8988T (cell line): ENCODE results near the gene C14orf93.
"Not testable (repeated sequence)": the region's sequence is repeated elsewhere in the genome, so short reads cannot be mapped to it uniquely, and the experiment has no call there.

Experiments used
- DNase-seq: peaks from one replicate; pipeline ENCODE4 v3.0.0; 2011

C14orf93 gene

DNA sequence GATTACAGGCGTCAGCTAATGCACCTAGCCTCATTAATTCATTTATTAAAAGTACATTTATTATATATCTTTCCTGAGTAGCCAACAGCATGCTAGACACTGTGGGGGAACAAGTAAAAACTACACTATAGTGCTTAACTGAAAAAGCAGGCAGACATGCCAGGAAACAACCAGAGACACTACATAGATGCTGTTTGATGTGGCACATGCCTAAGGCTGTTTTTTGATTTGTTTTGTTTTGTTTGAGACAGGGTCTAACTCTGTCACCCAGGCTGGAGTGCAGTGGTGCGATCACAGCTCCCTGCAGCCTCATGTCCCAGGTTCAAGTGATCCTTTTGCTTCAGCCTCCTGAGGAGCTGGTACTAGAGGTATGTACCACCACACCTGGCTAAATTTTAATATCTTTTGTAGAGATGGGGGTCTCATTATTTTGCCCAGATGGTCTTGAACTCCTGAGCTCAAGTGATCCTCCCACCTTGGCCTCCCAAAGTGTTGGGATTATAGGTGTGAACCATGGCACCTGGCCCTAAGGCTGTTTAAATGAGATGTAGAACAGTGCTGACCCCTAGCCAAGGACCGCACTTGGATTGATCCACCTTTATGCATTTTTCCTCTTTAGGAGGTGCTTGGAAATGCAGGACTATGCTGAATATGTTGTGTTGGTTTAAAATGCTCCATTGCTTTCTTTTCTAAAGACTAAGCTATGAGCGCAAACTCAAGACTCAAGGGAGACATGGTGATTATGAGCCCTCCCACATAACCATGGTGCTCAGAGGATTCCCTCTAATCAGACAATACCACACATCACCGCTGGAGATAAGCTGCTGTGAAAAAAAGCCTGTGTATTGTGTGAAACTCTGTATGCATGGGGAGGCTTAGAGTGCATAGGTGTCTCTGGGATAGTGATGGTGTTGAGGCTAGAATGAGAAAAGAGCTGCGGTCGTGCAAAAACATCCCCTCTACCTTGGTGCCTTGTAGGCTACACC, 10.5 kb upstream of the C14orf93 start:
- DNase-seq = no peak

DNA sequence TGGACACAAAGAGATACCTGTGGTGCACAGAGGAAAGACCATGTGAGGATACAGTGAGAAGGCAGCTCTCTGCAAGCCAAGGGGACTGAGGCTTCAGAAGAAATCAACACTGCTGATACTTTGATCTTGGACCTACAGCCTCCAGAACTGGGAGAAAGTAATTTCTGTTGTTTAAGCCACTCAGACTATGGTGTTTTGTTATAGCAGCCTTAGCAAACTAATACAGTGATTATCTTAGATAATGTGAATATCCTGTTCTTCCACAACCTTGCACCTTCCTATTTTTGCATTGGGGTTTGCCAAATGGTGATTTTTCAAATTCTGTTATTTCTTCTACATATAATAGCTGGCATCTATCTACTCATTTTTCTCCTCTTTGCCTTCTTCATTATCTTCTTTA, 8.2 kb upstream of the C14orf93 start:
- DNase-seq = no peak

DNA sequence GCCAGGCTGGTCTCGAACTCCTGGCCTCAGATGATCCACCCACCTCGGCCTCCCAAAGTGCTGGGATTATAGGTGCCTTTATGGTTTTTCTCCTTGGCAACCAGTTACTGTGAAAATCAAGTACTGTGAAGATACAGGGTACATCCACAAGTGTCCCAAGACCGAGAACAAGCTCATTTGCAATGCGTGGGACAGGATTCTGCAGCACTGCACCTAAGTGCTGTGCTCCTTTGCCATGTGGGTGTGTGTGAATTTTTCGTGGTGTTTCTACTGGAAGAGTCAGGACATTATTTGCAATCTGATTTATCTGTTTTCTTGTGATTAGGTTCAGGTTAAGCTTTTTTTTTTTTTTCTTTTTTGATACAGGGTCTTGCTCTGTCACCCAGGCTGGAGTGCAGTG, 7.1 kb upstream of the C14orf93 start:
- DNase-seq = no peak

DNA sequence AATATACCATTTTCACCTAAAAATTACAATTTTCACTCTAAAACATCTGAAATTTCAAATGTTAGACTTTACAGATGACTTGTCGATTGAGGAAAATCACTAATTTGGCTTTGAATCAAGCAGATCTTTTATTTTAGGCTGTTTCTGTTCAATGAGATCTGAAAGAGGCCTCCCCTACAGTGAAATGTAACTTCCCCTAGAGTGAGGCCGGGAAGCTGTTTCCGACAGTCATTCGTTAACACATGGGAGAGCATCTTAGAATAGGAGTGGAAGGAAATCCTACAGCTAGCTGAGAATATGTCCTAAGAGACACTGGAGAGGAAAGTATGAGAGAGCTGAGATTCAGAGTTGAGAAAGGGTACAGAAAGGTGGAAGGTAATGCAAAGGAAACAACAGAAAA, 5.7 kb upstream of the C14orf93 start:
- DNase-seq = no peak

DNA sequence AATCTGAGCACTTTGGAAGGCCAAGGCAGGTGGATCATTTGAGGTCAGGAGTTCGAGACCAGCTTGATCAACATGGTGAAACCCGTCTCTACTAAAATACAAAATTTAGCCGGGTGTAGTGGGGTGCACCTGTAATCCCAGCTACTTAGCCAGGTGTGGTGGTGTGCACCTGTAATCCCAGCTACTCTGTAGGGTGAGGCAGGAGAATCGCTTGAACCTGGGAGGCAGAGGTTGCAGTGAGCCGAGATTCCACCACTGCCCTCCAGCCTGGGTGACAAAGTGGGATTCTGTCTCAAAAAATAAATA, 3.8 kb upstream of the C14orf93 start:
- not testable (repeated sequence) for DNase-seq

DNA sequence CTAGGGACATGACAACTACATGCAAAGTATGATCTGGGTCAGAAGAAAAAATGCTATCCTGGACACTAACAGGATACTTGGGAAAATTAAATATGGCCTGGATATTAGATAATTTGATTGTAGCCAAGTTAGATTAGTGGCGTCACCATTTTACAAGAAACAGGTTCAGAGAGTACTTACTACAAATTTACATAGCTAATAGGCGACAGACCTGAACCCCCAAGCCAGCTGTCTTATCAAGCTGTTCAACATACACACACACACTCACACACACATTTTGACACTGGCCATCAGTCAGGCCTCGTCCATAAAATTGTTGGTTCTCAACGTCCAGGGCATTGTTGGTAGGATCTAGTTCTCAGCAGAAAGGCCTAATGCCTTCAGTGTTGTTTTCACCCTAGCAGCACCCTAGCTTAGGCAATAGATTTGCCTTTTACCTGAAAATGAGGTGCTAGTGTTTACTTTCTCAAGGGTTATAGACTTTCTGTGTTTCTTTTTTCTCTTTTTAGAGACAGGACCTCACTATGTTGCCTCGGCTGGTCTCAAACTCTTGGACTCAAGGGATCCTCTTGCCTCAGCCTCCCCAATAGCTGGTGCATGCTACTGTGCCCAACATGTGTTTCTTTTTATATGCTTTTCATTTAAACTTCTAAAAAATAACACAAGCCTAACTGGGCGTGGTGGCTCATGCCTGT, 3.3 kb upstream of the C14orf93 start:
- DNase-seq = no peak

DNA sequence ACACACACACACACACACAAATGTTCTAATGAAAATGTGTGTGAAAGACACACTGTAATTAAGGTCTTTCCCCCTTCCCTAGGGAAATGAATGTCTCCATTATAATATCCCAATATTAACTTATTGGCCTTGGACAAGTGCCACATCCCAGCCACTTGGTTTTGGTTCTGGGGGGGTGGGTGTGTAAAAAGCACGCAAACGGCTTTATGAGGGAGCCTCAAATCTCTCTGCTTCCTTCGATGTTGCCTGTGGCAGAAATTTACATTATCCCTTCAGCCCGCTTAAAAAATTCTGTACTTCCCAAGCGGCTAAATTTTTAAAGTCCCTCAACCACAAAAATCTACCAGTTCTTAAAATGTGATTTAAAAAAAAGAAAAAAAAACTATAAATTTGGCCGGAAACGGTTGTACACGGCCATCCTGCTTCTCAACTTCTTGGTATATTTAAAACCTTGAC, 432 bp downstream of the C14orf93 start:
- DNase-seq = no peak

DNA sequence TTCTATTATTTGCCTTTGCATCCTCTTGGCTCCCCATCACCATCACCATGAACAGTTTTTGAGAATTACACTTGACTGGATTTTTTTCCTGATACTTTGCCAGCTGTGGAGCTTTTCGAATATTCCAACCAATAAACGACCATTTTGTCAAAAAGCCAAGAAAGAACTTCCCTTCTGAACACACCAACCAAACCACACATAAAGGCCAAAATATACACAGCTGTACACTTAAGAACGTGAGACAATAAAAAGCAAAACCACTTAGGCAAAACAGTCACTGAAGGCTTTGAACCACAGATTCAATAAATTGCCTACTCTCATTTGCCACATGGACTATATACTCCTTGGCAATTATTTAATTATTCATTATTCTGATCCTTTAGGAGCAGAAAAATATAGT, 1.1 kb downstream of the C14orf93 start:
- DNase-seq = no peak

DNA sequence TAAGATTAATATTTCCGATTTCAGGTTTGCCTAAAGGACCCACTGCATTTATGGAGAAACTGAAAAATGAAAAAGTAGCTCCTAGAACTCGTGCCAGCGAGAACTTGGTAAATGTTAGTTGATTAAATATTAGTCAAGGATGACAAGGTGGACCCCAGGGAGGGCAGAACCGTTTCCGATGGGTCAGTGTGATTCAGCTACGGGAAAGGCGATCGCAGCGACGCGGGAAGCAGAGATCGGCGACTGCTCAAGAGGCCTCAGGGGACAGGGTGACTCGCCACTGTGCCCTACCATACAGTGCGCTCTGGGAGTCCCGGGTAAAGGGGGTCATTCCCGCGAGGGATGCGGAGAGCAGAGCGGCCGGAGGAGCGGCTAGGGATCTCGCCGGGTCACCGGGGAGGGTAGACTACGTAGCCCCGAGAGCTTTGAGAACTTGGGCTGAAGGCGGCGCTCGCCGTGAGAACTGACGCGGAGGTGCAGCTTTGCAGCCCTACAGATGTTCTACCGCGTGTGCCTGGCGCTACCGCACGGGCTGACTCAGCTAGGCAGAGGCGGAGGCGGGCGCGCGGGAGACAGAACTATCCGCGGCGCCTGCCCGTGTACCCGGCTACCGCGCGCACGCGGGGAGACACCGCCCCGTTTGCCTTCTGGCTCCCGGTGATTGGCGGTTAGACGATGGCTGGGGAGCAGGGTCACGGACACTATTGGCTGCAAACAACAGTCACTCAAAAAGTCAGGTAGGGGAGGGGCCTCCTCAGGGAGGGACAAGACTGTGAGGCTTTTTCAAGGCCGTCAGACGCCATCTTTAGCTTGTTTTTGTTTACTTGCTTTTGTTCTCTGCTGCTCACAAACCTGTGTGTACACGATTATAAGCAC, 3.2 kb downstream of the C14orf93 start:
- DNase-seq = peak; percentile 67

DNA sequence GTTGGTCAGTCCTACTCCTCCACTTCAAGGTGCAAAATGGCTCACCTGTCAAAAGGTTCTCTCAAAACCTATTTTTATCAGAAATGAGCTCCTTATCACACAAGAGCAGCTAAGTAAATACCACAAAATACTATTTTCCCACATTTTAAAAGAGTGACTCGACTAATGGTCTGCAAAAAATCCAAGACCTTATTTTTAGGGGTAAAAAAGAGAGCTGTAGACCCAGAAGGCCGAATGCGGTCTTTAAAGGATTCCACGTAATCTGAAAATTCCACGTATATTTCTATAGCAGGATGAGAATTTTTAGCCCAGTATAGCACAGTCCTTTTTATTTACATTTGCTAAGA, 3.8 kb downstream of the C14orf93 start:
- no peak for DNase-seq

DNA sequence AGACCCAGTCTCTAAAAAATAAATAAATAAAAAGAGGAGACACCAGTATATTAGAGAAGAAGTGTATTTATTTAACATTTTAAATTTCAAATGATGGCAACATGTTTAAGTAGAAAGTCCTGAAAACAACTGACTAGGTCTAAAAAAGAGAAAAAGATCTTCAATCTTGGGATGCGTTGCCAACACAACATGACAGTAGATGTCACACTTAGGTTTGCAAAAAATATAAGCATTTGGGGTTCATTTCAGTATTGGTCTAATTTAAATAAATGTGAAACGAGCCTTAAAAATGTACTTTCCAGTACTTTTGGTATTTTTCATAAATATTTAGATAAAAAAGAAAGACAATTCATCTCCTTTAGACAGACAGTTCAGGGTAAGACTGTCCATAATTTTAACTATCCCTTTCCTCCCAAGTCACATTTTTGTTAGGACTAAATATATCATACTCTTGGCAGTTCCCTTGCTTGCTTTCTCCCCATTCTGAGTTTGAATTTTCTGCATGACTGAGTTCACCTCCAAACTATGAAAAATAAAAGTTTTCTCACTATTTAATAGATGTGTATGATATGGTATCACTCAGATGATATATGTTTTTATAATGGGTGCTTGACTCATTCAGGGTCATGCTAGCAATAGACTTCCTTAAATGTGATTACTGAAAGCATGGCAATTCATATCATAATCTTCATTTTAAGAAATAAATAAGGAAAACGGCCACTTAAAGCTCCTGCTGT, 4.3 kb downstream of the C14orf93 start:
- no peak for DNase-seq

DNA sequence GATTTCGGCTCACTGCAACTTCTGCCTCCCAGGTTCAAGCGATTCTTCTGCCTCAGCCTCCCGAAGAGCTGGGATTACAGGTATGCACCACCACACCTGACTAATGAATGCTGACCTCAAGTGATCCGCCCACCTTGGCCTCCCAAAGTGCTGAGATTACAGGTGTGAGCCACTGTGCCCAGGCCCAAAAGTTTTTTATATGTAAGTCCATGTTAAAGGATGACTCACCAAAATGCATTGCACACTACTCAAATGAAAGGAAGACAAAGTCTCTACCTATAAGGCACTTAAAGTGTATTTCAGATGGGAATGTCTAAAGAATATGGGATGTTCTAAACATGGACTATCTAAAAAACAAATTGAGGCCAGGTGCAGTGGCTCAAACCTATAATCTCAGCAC, 5.7 kb downstream of the C14orf93 start:
- DNase-seq = not testable (repeated sequence)

DNA sequence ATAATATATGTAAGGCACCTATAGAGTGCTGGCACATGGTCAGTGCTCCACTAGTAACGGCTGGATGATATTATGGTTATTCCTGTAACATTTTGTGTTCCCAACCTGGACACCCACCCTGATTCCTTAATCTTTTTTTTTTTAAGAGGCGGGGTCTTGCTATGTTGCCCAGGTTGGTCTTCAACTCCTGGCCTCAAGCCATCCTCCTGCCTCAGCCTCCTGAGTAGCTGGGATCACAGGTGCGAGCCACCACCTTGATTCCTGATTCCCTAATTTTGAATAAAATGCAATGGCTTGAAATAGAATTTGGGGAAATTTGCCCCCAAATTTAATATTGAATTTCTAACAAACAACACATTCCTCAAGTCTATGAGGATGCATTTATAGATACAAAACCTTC, 7.4 kb downstream of the C14orf93 start:
- DNase-seq = no peak

DNA sequence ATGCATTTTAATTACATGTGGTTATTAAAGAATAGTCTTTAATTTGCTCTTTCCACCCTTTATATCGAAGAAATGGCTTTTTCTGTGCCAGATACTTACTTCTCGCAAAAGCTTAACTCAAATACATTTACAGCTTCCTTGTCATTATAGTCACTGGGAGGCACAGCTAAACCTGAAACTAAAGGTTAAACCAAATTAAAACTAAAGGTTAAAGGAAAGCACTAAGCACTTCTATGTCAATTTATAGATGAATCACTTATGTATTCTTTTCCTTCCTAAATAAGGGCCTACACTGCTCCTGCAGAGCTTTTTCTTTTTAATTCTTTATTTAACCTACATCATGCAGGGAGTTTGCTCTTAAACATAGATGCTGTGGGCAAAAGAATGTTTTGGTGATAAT, 9.1 kb downstream of the C14orf93 start:
- DNase-seq = no peak

DNA sequence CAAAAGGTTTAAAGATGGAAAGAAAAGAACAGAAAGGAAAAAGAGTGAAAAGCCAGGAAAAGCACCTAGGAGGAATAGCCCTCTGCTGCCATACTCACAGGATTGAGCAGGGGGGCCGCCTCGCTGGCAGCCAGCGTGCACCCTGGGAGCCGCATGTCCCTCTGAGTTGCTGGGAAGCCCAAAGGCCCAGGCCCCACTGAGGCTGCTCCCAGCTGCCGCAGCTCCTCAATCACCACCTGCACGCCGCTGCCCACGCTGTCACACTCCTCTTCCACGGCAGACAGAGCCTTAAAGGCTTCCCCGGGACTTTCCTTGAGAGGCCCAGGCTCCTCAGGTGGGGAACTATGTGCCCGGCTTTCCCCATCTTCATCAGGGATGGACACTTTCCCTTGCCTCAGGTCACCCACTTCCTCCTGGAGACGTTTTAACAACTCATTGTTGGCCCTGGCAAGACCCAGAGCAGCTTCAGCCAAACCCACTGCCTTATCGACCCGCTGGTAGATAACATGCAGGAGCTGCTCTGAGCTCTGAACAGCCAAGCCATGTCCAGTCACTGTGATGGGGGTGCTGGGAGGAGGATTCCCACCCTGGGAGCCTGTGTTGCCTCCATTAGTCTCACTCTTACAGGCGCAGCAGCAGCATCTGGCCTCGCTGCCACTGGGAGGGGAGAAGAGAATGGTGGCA, 11.5 kb downstream of the C14orf93 start:
- no peak for DNase-seq

DNA sequence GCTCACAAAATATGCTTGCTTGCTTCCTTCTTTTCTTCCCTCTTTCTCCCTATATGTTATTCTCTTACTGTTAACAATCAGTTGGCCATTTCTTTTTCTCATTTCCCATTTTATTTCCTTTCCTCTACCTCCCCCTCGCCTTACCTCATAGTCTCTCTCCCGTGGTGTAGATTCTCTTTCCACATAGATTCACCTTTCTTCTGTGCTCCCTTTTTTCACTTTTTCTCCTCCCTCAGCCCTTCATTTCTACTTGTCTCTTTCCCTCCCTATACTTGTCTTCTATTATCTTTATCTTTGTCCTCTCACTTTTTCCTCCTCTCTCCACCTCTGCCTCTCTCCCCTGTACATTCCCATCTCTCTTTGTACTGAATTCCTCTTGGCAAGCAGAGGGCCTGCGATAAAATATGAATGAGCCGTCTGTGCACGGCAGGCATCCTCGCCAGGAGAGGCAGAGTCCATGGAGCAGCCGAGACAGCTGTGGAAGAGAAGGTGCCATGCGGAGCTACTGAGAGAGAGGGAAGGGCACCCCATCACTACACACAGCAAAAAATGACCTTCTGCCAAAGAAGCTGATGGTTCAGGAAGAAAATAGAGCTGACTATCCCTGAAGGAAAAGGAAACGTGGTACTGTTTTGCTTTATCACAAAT, 12.1 kb downstream of the C14orf93 start:
- DNase-seq = no peak

DNA sequence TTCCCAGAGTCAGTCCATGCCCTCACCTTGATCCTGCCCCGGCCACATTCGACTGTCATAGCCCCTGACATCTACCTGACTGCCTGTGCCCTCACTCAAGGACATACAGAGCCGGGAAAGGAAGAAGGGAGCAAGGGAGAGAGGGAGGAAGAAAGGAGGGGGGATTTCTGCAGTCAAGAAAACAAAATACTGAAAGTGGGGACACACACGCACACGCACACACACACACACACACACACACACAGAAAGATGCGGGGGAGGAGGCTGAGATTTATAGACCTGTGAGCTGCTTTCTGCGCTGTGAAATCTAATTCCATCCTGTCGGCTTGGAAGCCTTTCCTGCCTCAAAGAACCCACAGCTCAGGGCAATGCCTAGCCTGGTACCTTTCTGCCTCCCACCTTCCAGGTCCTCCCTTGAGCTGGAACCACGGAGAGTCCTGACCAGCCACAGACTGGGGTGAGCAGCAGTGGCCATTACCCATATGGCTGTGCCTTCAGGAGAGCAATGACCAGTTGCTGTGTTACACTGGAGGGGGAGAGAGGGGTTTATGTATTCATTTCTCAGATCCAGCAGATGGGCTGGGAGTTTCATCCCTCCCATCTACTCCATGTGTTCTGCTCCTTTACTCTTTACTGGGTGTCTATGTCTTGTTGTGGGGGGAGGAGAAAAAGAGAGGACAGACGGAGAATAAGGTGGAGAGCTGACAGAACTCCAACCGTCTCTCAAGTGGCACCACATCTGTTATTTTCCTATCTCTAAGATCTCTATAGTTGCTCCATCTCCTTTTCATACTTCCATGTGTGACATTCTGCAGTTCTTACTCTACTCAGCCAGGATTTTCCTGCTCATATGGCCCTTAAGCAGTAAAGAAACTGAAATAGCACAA, 12.9 kb downstream of the C14orf93 start:
- no peak for DNase-seq

DNA sequence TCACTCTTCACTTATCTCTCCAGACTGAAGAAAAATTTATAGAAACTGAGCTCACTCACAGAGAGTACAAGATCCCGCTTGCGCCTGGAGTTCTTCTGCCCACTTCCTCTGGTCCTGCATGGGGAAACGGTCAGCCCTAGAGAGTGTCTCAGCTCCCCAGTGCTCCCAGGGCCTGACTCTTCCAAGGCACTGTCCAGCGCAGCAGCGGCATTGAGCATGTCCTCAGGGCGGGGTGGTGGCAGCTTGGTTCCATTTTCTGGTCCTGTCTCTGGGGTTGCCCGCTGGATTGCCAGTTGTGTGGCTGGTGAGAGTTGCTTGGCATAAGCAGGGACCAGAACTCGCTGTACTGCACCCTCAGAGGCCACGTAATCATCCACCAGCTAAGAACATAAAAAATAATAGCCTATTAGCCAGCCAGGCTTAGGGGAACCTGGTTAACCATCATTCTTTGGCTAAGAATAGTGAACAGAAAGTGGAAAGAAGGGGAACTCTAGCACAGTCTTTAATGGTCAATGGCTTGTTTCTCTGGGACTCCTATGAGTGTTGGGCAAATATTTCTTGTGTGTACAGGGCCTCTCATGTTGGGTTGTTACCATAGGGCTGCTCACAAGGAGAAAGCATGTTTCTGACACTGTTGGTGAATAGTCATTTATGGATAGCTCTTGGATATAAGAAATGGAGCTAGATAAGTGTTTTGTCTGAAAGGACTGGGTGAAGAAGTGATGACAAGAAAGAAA, 13.9 kb downstream of the C14orf93 start:
- no peak for DNase-seq

DNA sequence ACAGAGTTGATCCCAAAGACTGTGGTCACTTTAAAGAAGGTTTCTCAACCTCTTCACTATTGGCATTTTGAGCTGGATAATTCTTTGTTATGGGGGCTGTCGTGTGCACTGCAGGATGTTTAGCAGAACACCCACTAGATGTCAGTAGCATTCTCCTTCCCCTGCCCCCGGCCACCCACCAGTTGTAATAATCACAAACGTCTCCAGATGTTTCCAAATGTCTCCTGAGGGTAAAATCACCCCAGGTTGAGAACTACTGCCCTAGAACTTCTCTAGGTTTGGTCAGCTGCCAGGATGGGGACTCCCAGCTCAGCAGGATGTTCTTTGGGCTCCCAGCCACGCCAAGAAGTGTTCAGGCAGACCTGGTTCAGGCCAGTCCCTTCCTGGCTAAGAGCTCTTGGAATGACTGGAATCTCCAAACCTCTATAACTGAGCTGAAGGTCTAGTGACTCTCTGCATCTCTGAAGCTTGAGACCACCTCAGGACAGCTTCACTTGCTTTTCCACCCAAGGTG, 15.1 kb downstream of the C14orf93 start:
- DNase-seq = no peak

DNA sequence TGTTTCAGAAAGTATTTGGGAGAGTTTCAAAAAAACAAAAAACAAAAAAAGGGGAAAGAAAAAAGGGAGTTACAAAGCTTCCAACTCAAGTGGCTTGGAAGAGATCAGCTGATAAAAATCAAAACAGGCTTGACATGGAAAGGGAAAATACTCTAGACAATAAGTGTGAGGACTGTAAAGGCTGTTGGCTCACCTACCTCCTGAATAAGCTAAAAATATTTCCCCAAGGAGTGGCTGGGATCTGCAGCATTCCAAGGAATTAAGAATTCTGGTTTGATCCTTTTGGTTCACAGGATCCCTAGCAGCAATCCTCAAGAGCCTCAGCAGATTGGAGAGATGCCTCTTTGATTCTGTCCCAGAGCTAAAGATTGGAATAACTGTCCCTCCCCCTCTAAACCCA, 16.4 kb downstream of the C14orf93 start:
- no peak for DNase-seq
